Neural cell (in vitro differentiated cells): ENCODE measurements around the gene RDH16. TPM values are rescaled to one million over a fixed set of nuclear protein-coding genes. Genes with fewer than 3 reads are reported as not detected.
"Not testable (repeated sequence)": the region's sequence is repeated elsewhere in the genome, so short reads cannot be mapped to it uniquely, and the experiment has no call there.

ENCODE experiments used
- H2AFZ ChIP-seq: fragments of 200-600, 300-800 bp; sonication (generic), shearing (Covaris generic); 2 replicates; pipeline ENCODE4 v1.6.0; 2014; ENCODE audit warnings: low read depth, mild to moderate bottlenecking, antibody characterized with exemption, low read length, moderate library complexity
- H3F3A ChIP-seq: fragments of 200-600 bp; shearing (Covaris generic); 2 replicates; pipeline ENCODE4 v1.6.1; 2016; ENCODE audit warnings: mild to moderate bottlenecking, moderate library complexity, mixed read lengths, antibody characterized with exemption, low read length; ENCODE audit not compliant: insufficient read depth, poor library complexity, severe bottlenecking
- H3K27ac ChIP-seq: fragments of 200-600, 300-800 bp; sonication (generic), shearing (Covaris generic); 2 replicates; pipeline ENCODE4 v1.5.1; 2014; ENCODE audit warnings: mild to moderate bottlenecking, low read length, moderate library complexity
- H3K27me3 ChIP-seq: fragments of 300-800, 200-600 bp; sonication (generic), shearing (Covaris generic); 2 replicates; pipeline ENCODE4 v1.6.0; 2014; ENCODE audit warnings: mild to moderate bottlenecking, low read depth, low read length, moderate library complexity; ENCODE audit not compliant: insufficient read depth
- H3K36me3 ChIP-seq: fragments of 300-800, 200-600 bp; sonication (generic), shearing (Covaris generic); 2 replicates; pipeline ENCODE4 v1.5.1; 2014; ENCODE audit warnings: mild to moderate bottlenecking, antibody characterized with exemption, low read length, moderate library complexity; ENCODE audit not compliant: insufficient read depth
- H3K4me2 ChIP-seq: fragments of 300-800, 200-600 bp; sonication (generic), shearing (Covaris generic); 2 replicates; pipeline ENCODE4 v1.6.0; 2014; ENCODE audit warnings: mild to moderate bottlenecking, low read length
- H3K4me3 ChIP-seq: fragments of 300-800, 200-600 bp; sonication (generic), shearing (Covaris generic); 2 replicates; pipeline ENCODE4 v1.5.1; 2014; ENCODE audit warnings: mild to moderate bottlenecking, low read length, moderate library complexity
- H3K79me2 ChIP-seq: fragments of 200-600 bp; shearing (Covaris generic); replicated peaks from 2 replicates; pipeline ENCODE4 v1.6.0; 2014; ENCODE audit warnings: mild to moderate bottlenecking, low read length, moderate library complexity; ENCODE audit not compliant: insufficient read depth
- H3K9ac ChIP-seq: fragments of 300-800, 200-600 bp; sonication (generic), shearing (Covaris generic); 2 replicates; pipeline ENCODE4 v1.6.1; 2016; ENCODE audit warnings: mild to moderate bottlenecking, low read length, mixed read lengths
- H3K9me2 ChIP-seq: fragments of 200-600 bp; shearing (Covaris generic); 2 replicates; pipeline ENCODE4 v1.6.1; 2016; ENCODE audit warnings: mild to moderate bottlenecking, low read length, mixed read lengths; ENCODE audit not compliant: insufficient read depth
- H3K9me3 ChIP-seq: fragments of 200-600, 300-800 bp; sonication (generic), shearing (Covaris generic); 2 replicates; pipeline ENCODE4 v1.6.1; 2016; ENCODE audit warnings: mild to moderate bottlenecking, mixed run types, low read length, moderate library complexity, mixed read lengths
- H4K20me1 ChIP-seq: fragments of 200-600 bp; shearing (Covaris generic); 2 replicates; pipeline ENCODE4 v1.6.1; 2016; ENCODE audit warnings: mild to moderate bottlenecking, mixed run types; ENCODE audit not compliant: insufficient read depth
- polyA plus RNA-seq: library from polyadenylated mRNA; depleted of rRNA; stranded (reverse); fragments of >200 nt; gene quantifications from 2 replicates; pipeline ENCODE4 v1.2.3, GENCODE V29; 2014

Gene RDH16
- polyA plus RNA-seq, 1 donor from 2014 or later: 1.0 TPM

- H3K4me3 ChIP-seq, H3K27me3 ChIP-seq, H3K79me2 ChIP-seq, H3K9ac ChIP-seq, H2AFZ ChIP-seq, H3K4me2 ChIP-seq, H3F3A ChIP-seq, H4K20me1 ChIP-seq, H3K9me2 ChIP-seq, H3K27ac ChIP-seq, H3K36me3 ChIP-seq, H3K9me3 ChIP-seq: not testable (repeated sequence)
Observed at GRCh38 chr12:56974224-56974623, 16.8 kb upstream of the RDH16 start.

- H3K9ac ChIP-seq, H3K27ac ChIP-seq, H3K9me3 ChIP-seq, H3K36me3 ChIP-seq, H3K4me2 ChIP-seq, H3F3A ChIP-seq, H4K20me1 ChIP-seq, H3K9me2 ChIP-seq, H3K4me3 ChIP-seq, H2AFZ ChIP-seq, H3K79me2 ChIP-seq, H3K27me3 ChIP-seq: not testable (repeated sequence)
Observed at GRCh38 chr12:56968910-56969309, 11.5 kb upstream of the RDH16 start.

GRCh38 chr12:56965997-56966642, 8.7 kb upstream of the RDH16 start:
- H3K9ac ChIP-seq, H3K4me2 ChIP-seq, H4K20me1 ChIP-seq, H3K9me2 ChIP-seq, H3F3A ChIP-seq, H3K36me3 ChIP-seq, H3K27me3 ChIP-seq, H3K79me2 ChIP-seq, H3K4me3 ChIP-seq, H2AFZ ChIP-seq, H3K27ac ChIP-seq, H3K9me3 ChIP-seq: not testable (repeated sequence)

GRCh38 chr12:56965124-56965523, 7.7 kb upstream of the RDH16 start:
- not testable (repeated sequence) for H3K9me3 ChIP-seq, H4K20me1 ChIP-seq, H3K9me2 ChIP-seq, H3K79me2 ChIP-seq, H3K9ac ChIP-seq, H3K4me3 ChIP-seq, H3F3A ChIP-seq, H3K27me3 ChIP-seq, H3K27ac ChIP-seq, H2AFZ ChIP-seq, H3K4me2 ChIP-seq, H3K36me3 ChIP-seq

GRCh38 chr12:56963557-56963956, 6.1 kb upstream of the RDH16 start:
- not testable (repeated sequence) for H3K27me3 ChIP-seq, H3K9me2 ChIP-seq, H3K4me3 ChIP-seq, H3K9ac ChIP-seq, H3K27ac ChIP-seq, H2AFZ ChIP-seq, H3F3A ChIP-seq, H3K9me3 ChIP-seq, H3K79me2 ChIP-seq, H3K4me2 ChIP-seq, H4K20me1 ChIP-seq, H3K36me3 ChIP-seq

GRCh38 chr12:56962247-56962646, 4.8 kb upstream of the RDH16 start:
- not testable (repeated sequence) for H3K9ac ChIP-seq, H3K27ac ChIP-seq, H2AFZ ChIP-seq, H3K36me3 ChIP-seq, H3K9me2 ChIP-seq, H3K4me2 ChIP-seq, H4K20me1 ChIP-seq, H3K27me3 ChIP-seq, H3K9me3 ChIP-seq, H3F3A ChIP-seq, H3K79me2 ChIP-seq, H3K4me3 ChIP-seq
